Body of pancreas (tissue), 4 donors: ENCODE data around the gene RASD1. TPM values are rescaled to one million over a fixed set of nuclear protein-coding genes. Genes with fewer than 3 reads are reported as not detected.
A peak's percentile ranks its signal among the peaks of the same experiment; 100 is the strongest.

Experiments used
- ATAC-seq: fragments of 150-250 bp; one replicate; pipeline ENCODE4 v1.9.1; 2016
- DNase-seq, 4 donors: peaks; one replicate each; pipeline ENCODE4 v3.0.0-alpha.2; 2019
- H3K27ac ChIP-seq, 4 donors: fragments of 200-600 bp; sonication (generic); 1 replicate in 3 of 4; 2 replicates in 1 of 4; pipeline versions ENCODE4 v1.5.1 to v1.6.1; 2016 to 2019; ENCODE audit warnings: mild to moderate bottlenecking in 1 of 4, mixed read lengths in 1 of 4, moderate library complexity in 1 of 4
- H3K27me3 ChIP-seq, 2 donors: fragments of 200-600 bp; sonication (generic); one replicate each; pipeline ENCODE4 v1.6.0; 2016; ENCODE audit warnings: mild to moderate bottlenecking in 1 of 2
- H3K36me3 ChIP-seq, 2 donors: fragments of 200-600 bp; sonication (generic); replicated peaks in 1 of 2; 2 replicates each; pipeline ENCODE4 v1.5.1; 2016; ENCODE audit warnings: low read depth in 2 of 2; ENCODE audit not compliant: insufficient read depth in 1 of 2
- H3K4me1 ChIP-seq: fragments of 200-600 bp; sonication (generic); one replicate; pipeline ENCODE4 v1.6.0; 2016
- H3K4me3 ChIP-seq, 2 donors: fragments of 200-600 bp; sonication (generic); 1 replicate in 1 of 2; 2 replicates in 1 of 2; pipeline ENCODE4 v1.5.1; 2016 to 2019
- H3K9me3 ChIP-seq, 3 donors: fragments of 200-600 bp; sonication (generic); 1 replicate in 2 of 3; 2 replicates in 1 of 3; pipeline ENCODE4 v1.5.1; 2016
- POLR2A ChIP-seq, 3 donors: fragments of 450-650 bp; IDR thresholded peaks; one replicate each; pipeline ENCODE4 v1.6.1; 2016; ENCODE audit warnings: antibody characterized with exemption in 3 of 3, mild to moderate bottlenecking in 2 of 3
- WGBS, 2 donors: methylation state at CpG; one replicate each; pipeline ENCODE4 v1.1.5; 2017; 5-methylcytosine and 5-hydroxymethylcytosine counted together
- intact Hi-C: fragments of 100-400 bp; cut with DNase I; formaldehyde crosslinking; loops from one replicate; pipeline ENCODE4 v1.15.1; 2023
- total RNA-seq, 2 donors: library from RNA; depleted of rRNA; stranded (reverse); fragments of >200 nt; gene quantifications; one replicate each; pipeline ENCODE4 v1.1.0, GENCODE V29; 2016
- TF ChIP-seq, protein P1 (sequence below), 7 experiments: fragments of 450-650 bp in 4 of 7; fragments of 200-600 bp in 3 of 7; sonication (generic) in 3 of 7; IDR thresholded peaks; one replicate each; pipeline ENCODE4 v1.5.1; 2016 to 2019; ENCODE audit warnings: antibody characterized with exemption in 7 of 7

Gene RASD1
- total RNA-seq, 2 donors from 2014 or later: 17.6 to 58.0 TPM

DNA sequence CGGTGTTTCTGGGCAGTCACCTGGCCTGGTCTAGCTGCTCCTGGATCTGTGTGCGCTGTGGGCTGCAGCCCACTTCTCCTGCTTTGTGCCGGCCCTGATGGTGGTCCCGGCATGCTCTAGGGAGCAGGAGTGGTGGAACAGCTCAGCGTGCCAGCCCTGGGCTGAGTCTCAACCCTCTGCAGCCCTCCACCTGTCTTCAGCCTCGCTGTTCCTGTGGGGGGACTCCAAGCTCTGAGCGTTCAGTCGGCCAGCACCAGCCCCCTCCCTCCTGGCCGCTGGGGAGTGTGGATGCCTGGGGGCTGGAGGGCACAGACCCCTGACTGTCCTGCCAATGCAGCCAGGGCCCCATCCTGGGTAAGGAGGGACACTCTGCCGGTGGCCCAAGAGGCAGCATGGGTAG lies 23.7 kb upstream of the RASD1 start:
- intact Hi-C loops: no loop called here
- DNase-seq: no peak
- 93 to 96% methylated on average over 4 to 10 of the region's 10 CpGs for WGBS, 2 donors

GRCh38 chr17:17518951-17519350 lies 22.8 kb upstream of the RASD1 start:
- no peak for DNase-seq
- Histone ChIP-seq H3K4me1 (peaks cover 15% of the 10 kb centered on the region), H3K9me3 (no peaks in the 10 kb centered on the region), H3K27ac (no peak overlapping the region), H3K27me3 (no peaks in the 10 kb centered on the region), H3K4me3 (no peak overlapping the region), H3K36me3 (no peaks in the 10 kb centered on the region)
- intact Hi-C loops: no loop called here
- TF ChIP-seq, protein P1, sequence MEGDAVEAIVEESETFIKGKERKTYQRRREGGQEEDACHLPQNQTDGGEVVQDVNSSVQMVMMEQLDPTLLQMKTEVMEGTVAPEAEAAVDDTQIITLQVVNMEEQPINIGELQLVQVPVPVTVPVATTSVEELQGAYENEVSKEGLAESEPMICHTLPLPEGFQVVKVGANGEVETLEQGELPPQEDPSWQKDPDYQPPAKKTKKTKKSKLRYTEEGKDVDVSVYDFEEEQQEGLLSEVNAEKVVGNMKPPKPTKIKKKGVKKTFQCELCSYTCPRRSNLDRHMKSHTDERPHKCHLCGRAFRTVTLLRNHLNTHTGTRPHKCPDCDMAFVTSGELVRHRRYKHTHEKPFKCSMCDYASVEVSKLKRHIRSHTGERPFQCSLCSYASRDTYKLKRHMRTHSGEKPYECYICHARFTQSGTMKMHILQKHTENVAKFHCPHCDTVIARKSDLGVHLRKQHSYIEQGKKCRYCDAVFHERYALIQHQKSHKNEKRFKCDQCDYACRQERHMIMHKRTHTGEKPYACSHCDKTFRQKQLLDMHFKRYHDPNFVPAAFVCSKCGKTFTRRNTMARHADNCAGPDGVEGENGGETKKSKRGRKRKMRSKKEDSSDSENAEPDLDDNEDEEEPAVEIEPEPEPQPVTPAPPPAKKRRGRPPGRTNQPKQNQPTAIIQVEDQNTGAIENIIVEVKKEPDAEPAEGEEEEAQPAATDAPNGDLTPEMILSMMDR (IDR thresholded peaks at IDR 0.05): no peak
- TF ChIP-seq POLR2A (IDR thresholded peaks at IDR 0.05): no peak
- WGBS, 2 donors: 88 to 90% methylated on average over 5 of the region's 5 CpGs
- ATAC-seq: no peak

More for the DNA sequence above, 23.7 kb upstream of the RASD1 start:
- H3K27me3 ChIP-seq: no peaks in the 10 kb centered on the region
- no peak overlapping the region for H3K27ac ChIP-seq
- no peaks in the 10 kb centered on the region for H3K36me3 ChIP-seq
- no peak for ATAC-seq
- TF ChIP-seq, protein P1 (IDR thresholded peaks at IDR 0.05): no peak
- no peak for TF ChIP-seq POLR2A (IDR thresholded peaks at IDR 0.05)
- peaks cover 18% of the 10 kb centered on the region for H3K4me1 ChIP-seq
- H3K4me3 ChIP-seq: no peak overlapping the region
- no peaks in the 10 kb centered on the region for H3K9me3 ChIP-seq

DNA sequence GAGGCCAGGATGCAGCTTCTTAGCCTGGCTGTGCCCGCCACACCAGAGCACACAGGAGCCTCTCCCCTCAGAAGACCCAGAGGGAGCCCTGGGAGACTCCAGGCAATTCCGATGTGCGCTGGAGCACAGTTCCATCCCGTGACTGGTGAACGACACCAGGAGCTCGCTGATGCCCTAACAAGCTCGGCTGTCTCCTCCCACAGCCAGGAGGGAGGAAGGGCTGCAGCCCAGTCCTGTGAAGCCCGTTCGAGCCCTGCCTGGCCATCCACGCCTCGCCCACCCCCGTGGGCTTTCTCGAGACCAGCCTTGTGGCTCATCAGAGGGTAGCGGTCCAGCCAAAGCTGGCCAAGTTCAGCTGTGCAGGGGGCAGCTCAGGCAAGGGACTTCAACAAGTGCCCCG lies 21.8 kb upstream of the RASD1 start:
- 81 to 88% methylated on average over 5 to 15 of the region's 15 CpGs for WGBS, 2 donors
- DNase-seq (peak in 1 of 4 donors; percentile 20), ATAC-seq (no peak)
- intact Hi-C loops: no loop called here
- Histone ChIP-seq H3K4me3 (no peak overlapping the region), H3K27me3 (no peaks in the 10 kb centered on the region), H3K27ac (no peak overlapping the region), H3K36me3 (no peaks in the 10 kb centered on the region), H3K9me3 (no peaks in the 10 kb centered on the region), H3K4me1 (peaks cover 6% of the 10 kb centered on the region)
- TF ChIP-seq, protein P1 (IDR thresholded peaks at IDR 0.05): no peak
- peak in 1 of 3 donors; percentile 33 for TF ChIP-seq POLR2A (IDR thresholded peaks at IDR 0.05)

- WGBS, 2 donors: 88 to 93% methylated on average over 12 to 14 of the region's 14 CpGs
- TF ChIP-seq, protein P1 (IDR thresholded peaks at IDR 0.05): no peak
- TF ChIP-seq POLR2A (IDR thresholded peaks at IDR 0.05): no peak
Measured at GRCh38 chr17:17516941-17517720, 20.9 kb upstream of the RASD1 start.

More at GRCh38 chr17:17516941-17517720, 20.9 kb upstream of the RASD1 start:
- Histone ChIP-seq H3K4me3 (no peak overlapping the region), H3K9me3 (no peaks in the 10 kb centered on the region), H3K4me1 (no peaks in the 10 kb centered on the region), H3K27me3 (no peaks in the 10 kb centered on the region), H3K36me3 (no peaks in the 10 kb centered on the region), H3K27ac (peak overlapping the region in 1 of 4 donors; percentile 37)
- DNase-seq (peak in 1 of 4 donors; percentile 11), ATAC-seq (no peak)
- intact Hi-C loops: no loop called here
